DND-41 (cell line): ENCODE measurements around the gene ATXN7L1.

Experiments used
- CTCF ChIP-seq: IDR thresholded peaks from 2 replicates; pipeline ENCODE4 v1.5.1; 2012; ENCODE audit warnings: borderline replicate concordance, low read length, moderate library complexity, mild to moderate bottlenecking; ENCODE audit not compliant: poor library complexity, severe bottlenecking; ENCODE audit errors: extremely low read depth
- EZH2 ChIP-seq: IDR thresholded peaks from 3 replicates; pipeline ENCODE4 v1.6.1; 2012; ENCODE audit warnings: borderline replicate concordance, low read depth, mild to moderate bottlenecking, moderate library complexity, low read length, inconsistent platforms; ENCODE audit not compliant: severe bottlenecking

GRCh38 chr7:105821527-105821926 is 54.9 kb downstream of the ATXN7L1 start:
- TF ChIP-seq CTCF (no peak), EZH2 (no peak)
